OCI-LY1 (cell line): ENCODE results near the gene PDE4D.

Experiments used
- H2AFZ ChIP-seq: fragments of 200-600 bp; sonication (generic), shearing (Covaris generic); 2 replicates; pipeline ENCODE4 v1.6.0; 2014; ENCODE audit warnings: antibody characterized with exemption, mild to moderate bottlenecking, low read length
- H3F3A ChIP-seq: fragments of 200-600 bp; sonication (generic), shearing (Covaris generic); 2 replicates; pipeline ENCODE4 v1.6.0; 2014; ENCODE audit warnings: mild to moderate bottlenecking, antibody characterized with exemption, low read length, moderate library complexity; ENCODE audit not compliant: insufficient read depth
- H3K27ac ChIP-seq: fragments of 200-600 bp; sonication (generic); 2 replicates; pipeline ENCODE4 v1.5.1; 2014; ENCODE audit warnings: low read length, mixed run types, mild to moderate bottlenecking, low read depth; ENCODE audit not compliant: poor library complexity, severe bottlenecking
- H3K27me3 ChIP-seq: fragments of 200-600 bp; sonication (generic); 2 replicates; pipeline ENCODE4 v1.6.0; 2014; ENCODE audit warnings: antibody characterized with exemption, mild to moderate bottlenecking, low read length, moderate library complexity; ENCODE audit not compliant: insufficient read depth
- H3K36me3 ChIP-seq: fragments of 200-600 bp; sonication (generic); 2 replicates; pipeline ENCODE4 v1.6.1; 2014; ENCODE audit warnings: mild to moderate bottlenecking, antibody characterized with exemption, low read length, moderate library complexity, mixed read lengths; ENCODE audit not compliant: insufficient read depth
- H3K4me1 ChIP-seq: fragments of 200-600 bp; sonication (generic); 2 replicates; pipeline ENCODE4 v1.5.1; 2014; ENCODE audit warnings: mild to moderate bottlenecking, low read length, moderate library complexity; ENCODE audit not compliant: insufficient read depth, severe bottlenecking
- H3K4me2 ChIP-seq: fragments of 200-600 bp; sonication (generic), shearing (Covaris generic); 2 replicates; pipeline ENCODE4 v1.6.1; 2014; ENCODE audit warnings: low read length
- H3K4me3 ChIP-seq: fragments of 200-600 bp; sonication (generic); 2 replicates; pipeline ENCODE4 v1.5.1; 2014; ENCODE audit warnings: low read length, low read depth, mild to moderate bottlenecking, mixed read lengths; ENCODE audit not compliant: poor library complexity, severe bottlenecking
- H3K79me2 ChIP-seq: fragments of 200-600 bp; shearing (Covaris generic); 2 replicates; pipeline ENCODE4 v1.6.1; 2016; ENCODE audit warnings: mixed run types, low read length, mixed read lengths; ENCODE audit not compliant: insufficient read depth
- H3K9ac ChIP-seq: fragments of 200-600 bp; sonication (generic), shearing (Covaris generic); 2 replicates; pipeline ENCODE4 v1.6.1; 2014; ENCODE audit warnings: mild to moderate bottlenecking, low read length, mixed read lengths
- H3K9me2 ChIP-seq: fragments of 200-600 bp; sonication (generic), shearing (Covaris generic); 2 replicates; pipeline ENCODE4 v1.6.1; 2014; ENCODE audit warnings: low read depth, mild to moderate bottlenecking, low read length, mixed read lengths
- H3K9me3 ChIP-seq: fragments of 200-600 bp; shearing (Covaris generic); 2 replicates; pipeline ENCODE4 v1.6.1; 2014; ENCODE audit warnings: low read length, mixed read lengths
- H4K20me1 ChIP-seq: fragments of 200-600 bp; sonication (generic), shearing (Covaris generic); 2 replicates; pipeline ENCODE4 v1.6.0; 2016; ENCODE audit warnings: mild to moderate bottlenecking, low read length; ENCODE audit not compliant: insufficient read depth
- EZH2 ChIP-seq: fragments of 200-600 bp; sonication (generic), shearing (Covaris generic); IDR thresholded peaks from 2 replicates; pipeline ENCODE4 v1.8.0; 2017; ENCODE audit warnings: borderline replicate concordance, mixed run types, mild to moderate bottlenecking, antibody characterized with exemption, low read length, moderate library complexity, mixed read lengths
- TF ChIP-seq, protein P1 (sequence below): fragments of 200-600 bp; sonication (generic), shearing (Covaris generic); IDR thresholded peaks from 2 replicates; pipeline ENCODE4 v1.5.1; 2017; ENCODE audit warnings: mild to moderate bottlenecking, antibody characterized with exemption, low read length, moderate library complexity, mixed read lengths

PDE4D gene

DNA sequence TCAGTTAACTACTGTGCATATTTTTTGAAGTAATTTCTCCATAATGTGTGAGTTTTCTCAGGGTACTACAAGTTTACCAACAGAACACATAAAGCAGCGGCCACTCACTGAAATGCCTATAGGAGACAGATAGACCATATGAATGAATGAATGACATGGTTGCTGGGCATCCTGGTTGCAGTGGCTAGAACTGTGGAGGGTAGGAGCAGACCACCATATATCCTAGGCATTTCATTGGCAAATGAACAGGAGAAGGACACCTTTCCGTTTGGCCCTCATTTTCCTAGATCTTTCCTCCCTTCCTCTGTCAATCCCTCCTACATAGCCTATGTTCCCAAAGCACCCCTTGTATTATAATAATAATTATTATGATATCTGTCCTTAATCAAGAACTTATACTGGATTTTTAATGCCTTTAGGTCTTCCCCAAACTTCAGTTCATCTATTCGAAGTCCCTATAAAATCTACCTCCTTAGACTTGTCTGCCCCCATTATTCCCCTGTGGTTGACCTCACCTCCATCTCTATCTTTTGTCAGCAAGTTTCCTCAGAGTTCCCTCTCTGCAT, 838.5 kb downstream of the PDE4D start:
- Histone ChIP-seq H2AFZ (no peak overlapping the region), H4K20me1 (no peaks in the 10 kb centered on the region), H3K9ac (no peak overlapping the region), H3K4me1 (no peaks in the 10 kb centered on the region), H3K4me2 (no peak overlapping the region), H3K9me3 (no peaks in the 10 kb centered on the region), H3F3A (no peaks in the 10 kb centered on the region), H3K79me2 (no peaks in the 10 kb centered on the region), H3K9me2 (no peaks in the 10 kb centered on the region), H3K36me3 (no peaks in the 10 kb centered on the region), H3K27me3 (no peaks in the 10 kb centered on the region), H3K4me3 (no peak overlapping the region), H3K27ac (no peak overlapping the region)
- TF ChIP-seq, protein P1, sequence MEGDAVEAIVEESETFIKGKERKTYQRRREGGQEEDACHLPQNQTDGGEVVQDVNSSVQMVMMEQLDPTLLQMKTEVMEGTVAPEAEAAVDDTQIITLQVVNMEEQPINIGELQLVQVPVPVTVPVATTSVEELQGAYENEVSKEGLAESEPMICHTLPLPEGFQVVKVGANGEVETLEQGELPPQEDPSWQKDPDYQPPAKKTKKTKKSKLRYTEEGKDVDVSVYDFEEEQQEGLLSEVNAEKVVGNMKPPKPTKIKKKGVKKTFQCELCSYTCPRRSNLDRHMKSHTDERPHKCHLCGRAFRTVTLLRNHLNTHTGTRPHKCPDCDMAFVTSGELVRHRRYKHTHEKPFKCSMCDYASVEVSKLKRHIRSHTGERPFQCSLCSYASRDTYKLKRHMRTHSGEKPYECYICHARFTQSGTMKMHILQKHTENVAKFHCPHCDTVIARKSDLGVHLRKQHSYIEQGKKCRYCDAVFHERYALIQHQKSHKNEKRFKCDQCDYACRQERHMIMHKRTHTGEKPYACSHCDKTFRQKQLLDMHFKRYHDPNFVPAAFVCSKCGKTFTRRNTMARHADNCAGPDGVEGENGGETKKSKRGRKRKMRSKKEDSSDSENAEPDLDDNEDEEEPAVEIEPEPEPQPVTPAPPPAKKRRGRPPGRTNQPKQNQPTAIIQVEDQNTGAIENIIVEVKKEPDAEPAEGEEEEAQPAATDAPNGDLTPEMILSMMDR = no peak
- no peak for TF ChIP-seq EZH2

DNA sequence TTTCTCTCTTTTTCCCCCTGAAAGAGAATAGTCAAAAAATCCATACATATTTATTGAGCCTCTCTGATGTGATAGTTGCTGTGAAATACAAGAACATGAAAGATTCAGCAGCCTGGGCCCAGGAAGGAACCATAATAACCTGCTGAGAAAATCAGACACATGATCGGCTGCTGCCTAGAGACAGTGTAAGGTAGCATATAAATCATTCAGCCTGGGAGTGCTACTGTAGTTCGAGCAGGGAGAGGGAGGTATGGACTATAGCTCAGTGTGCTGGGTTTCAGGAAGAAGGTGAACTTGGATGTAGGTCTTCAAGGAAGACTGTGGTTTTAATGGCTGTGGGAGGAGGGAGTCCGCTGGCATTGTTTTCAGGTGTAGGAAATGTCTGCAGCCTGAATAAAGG, 841.6 kb downstream of the PDE4D start:
- Histone ChIP-seq H3K4me3 (no peak overlapping the region), H3K4me1 (no peaks in the 10 kb centered on the region), H2AFZ (no peak overlapping the region), H3K27ac (no peak overlapping the region), H3F3A (no peaks in the 10 kb centered on the region), H3K9me2 (no peaks in the 10 kb centered on the region), H4K20me1 (no peaks in the 10 kb centered on the region), H3K9me3 (no peaks in the 10 kb centered on the region), H3K36me3 (no peaks in the 10 kb centered on the region), H3K79me2 (no peaks in the 10 kb centered on the region), H3K27me3 (no peaks in the 10 kb centered on the region), H3K4me2 (no peak overlapping the region), H3K9ac (no peak overlapping the region)
- no peak for TF ChIP-seq EZH2
- TF ChIP-seq, protein P1 = no peak

DNA sequence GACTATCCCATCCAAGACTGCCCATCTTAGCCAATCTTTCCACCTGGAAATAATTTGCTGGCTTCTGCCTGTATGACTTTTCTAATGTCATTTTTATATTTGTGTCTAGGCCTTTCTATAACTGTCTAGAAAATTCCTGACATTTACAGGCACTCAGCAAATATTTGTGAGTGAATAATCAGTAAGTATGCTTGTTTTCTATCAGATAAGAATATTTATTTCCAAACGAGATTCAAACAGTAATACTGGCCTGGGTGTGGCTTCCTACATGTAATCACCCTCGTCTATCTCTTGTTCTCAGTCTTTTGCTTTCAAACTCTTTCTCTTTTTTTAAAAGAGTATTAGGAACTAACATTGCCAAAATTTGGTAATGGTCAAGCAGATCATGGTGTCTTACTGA, 844.4 kb downstream of the PDE4D start:
- Histone ChIP-seq H3K4me2 (no peak overlapping the region), H3F3A (no peaks in the 10 kb centered on the region), H3K27me3 (no peaks in the 10 kb centered on the region), H3K9me3 (no peaks in the 10 kb centered on the region), H3K27ac (no peak overlapping the region), H3K9ac (no peak overlapping the region), H3K36me3 (no peaks in the 10 kb centered on the region), H3K4me3 (no peak overlapping the region), H4K20me1 (no peaks in the 10 kb centered on the region), H3K79me2 (no peaks in the 10 kb centered on the region), H3K9me2 (no peaks in the 10 kb centered on the region), H3K4me1 (no peaks in the 10 kb centered on the region), H2AFZ (no peak overlapping the region)
- TF ChIP-seq, protein P1 = no peak
- no peak for TF ChIP-seq EZH2
